ENCODE results near the gene SMTN.

Gene SMTN

DNA sequence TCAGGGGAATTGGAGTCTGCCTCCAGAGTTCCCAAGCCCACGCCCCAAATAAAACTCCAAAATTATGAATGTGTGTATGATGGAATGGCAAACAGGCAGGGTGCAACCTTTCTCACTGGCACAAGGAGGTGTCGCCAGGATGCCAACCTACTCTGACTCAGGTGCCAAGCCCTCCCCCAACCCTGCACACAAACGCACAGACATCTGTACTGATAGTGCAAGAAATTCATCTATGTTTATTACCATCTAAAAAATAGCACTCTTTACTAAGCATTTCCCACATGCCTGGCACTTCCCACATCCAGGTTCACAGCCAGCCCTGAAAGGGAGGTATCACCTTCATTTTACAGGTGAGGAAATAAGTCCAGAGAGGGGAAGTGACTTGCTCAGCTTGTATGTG is 57.9 kb downstream of the SMTN start:
- Histone ChIP-seq H3K27me3 (ENCODE audit: insufficient read depth, low read depth, severe bottlenecking) (no peaks in the 10 kb centered on the region), H3K4me3 (ENCODE audit: low read depth, low read length) (no peak overlapping the region)
- TF ChIP-seq, protein P1, sequence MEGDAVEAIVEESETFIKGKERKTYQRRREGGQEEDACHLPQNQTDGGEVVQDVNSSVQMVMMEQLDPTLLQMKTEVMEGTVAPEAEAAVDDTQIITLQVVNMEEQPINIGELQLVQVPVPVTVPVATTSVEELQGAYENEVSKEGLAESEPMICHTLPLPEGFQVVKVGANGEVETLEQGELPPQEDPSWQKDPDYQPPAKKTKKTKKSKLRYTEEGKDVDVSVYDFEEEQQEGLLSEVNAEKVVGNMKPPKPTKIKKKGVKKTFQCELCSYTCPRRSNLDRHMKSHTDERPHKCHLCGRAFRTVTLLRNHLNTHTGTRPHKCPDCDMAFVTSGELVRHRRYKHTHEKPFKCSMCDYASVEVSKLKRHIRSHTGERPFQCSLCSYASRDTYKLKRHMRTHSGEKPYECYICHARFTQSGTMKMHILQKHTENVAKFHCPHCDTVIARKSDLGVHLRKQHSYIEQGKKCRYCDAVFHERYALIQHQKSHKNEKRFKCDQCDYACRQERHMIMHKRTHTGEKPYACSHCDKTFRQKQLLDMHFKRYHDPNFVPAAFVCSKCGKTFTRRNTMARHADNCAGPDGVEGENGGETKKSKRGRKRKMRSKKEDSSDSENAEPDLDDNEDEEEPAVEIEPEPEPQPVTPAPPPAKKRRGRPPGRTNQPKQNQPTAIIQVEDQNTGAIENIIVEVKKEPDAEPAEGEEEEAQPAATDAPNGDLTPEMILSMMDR (IDR thresholded peaks at IDR 0.05; ENCODE audit: low read depth, low read length): no peak

DNA sequence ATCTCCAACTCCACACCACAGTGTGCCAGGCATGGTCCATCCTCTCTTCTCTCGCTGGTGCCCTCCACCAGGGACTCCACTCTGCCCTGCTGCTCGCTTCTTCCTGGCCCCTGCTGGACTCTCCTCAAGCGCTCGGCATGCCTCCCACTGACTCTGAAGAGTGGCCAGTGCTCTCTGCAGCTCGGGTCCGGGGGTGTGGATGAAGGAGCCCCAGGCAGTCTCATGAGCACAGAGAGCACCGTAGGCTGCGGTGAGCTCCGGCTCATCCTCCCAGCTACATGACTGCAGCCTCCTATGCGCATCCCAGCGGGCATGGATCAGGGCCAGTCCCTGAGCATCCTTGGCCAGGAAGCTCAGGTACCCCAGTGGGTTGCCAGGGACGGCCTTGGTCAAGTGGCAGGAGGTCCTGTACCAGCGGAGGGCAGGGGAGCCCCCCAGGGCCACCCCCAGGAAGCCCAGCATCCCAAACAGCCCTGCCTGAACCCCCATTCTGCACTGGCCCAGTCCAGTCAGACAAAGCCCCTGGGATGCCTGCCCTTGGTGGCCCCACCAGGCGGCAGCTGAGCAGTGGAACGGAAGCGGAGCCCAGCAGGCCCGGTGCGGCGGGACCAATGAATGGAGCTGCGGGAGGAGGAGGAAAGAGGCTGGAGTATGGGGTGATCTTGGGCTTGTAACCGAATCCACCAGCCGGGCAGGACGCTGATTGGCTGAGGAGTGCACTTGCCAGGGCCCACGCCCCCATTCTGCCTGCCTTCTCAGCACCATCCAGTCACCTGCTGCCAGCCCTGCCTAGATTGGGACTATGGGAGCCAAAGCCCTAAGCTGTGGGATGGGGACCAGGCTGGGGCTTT is 59.0 kb downstream of the SMTN start, which contains the start of gene PLA2G3:
TSS of gene PLA2G3 (minus strand) at position 643 of the 851 bp plus-strand sequence. CDS start at position 489, 154 bp downstream.
- TF ChIP-seq, protein P1 (IDR thresholded peaks at IDR 0.05; ENCODE audit: low read depth, low read length): no peak
- no peaks in the 10 kb centered on the region for H3K27me3 ChIP-seq (ENCODE audit: insufficient read depth, low read depth, severe bottlenecking)
- H3K36me3 ChIP-seq: no peaks in the 10 kb centered on the region
- no peak within 1 kb of the TSS for H3K4me3 ChIP-seq (ENCODE audit: low read depth, low read length)
- H3K9me3 ChIP-seq (ENCODE audit: severe bottlenecking): peaks cover under 1% of the 10 kb centered on the region
- no peak for DNase-seq
- no peak within 1 kb of the TSS for H3K27ac ChIP-seq

More for the DNA sequence above, 57.9 kb downstream of the SMTN start:
- Histone ChIP-seq H3K36me3 (no peaks in the 10 kb centered on the region), H3K9me3 (ENCODE audit: severe bottlenecking) (no peaks in the 10 kb centered on the region), H3K27ac (no peak overlapping the region)
- no peak for DNase-seq

DNA sequence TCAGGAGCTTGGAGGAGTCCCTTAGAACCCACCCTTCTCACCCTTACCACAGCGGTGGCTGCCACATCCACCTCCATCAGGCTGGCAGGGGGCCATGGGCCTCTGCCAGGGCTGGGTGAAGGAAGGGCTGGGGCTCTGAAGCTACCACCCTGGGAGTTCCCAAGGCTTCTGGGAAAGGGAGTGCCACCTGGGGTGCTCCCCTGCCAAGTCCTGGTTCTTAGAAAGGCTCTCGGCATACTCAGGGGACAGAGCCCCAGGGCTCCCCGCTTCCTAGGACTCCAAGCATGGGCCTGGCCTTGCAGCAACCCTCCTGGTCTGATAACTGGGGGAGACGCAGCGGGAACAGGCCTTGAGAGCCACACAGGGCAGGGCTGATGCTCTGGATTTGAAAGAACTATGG is 59.6 kb downstream of the SMTN start:
- H3K4me3 ChIP-seq (ENCODE audit: low read depth, low read length): no peak overlapping the region
- peaks cover 3% of the 10 kb centered on the region for H3K9me3 ChIP-seq (ENCODE audit: severe bottlenecking)
- no peaks in the 10 kb centered on the region for H3K36me3 ChIP-seq
- TF ChIP-seq, protein P1 (IDR thresholded peaks at IDR 0.05; ENCODE audit: low read depth, low read length): no peak
- DNase-seq: no peak
- no peaks in the 10 kb centered on the region for H3K27me3 ChIP-seq (ENCODE audit: insufficient read depth, low read depth, severe bottlenecking)
- H3K27ac ChIP-seq: no peak overlapping the region

GRCh38 chr22:31141551-31141950 is 60.4 kb downstream of the SMTN start:
- H3K4me3 ChIP-seq (ENCODE audit: low read depth, low read length): no peak overlapping the region
- H3K9me3 ChIP-seq (ENCODE audit: severe bottlenecking): peaks cover 3% of the 10 kb centered on the region

DNA sequence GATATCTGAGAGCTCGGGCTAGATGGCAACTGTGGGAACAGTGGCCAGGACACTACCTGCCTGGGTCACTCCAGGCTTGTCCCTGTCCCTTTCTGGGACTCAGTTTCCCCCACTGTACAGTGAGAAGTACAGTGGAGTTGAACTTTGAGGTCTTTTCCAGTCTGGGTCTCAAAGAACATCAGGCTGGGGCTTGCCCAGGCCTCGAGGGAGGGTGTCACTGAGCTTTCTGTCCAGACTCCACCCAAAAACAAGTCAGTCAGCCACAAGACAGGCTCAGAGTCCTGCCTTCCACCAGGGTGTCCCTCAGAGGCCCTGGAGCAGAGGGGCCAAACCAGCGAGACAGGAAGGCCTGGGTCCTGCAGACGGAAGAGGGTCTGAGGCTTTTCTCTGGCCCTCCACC is 61.2 kb downstream of the SMTN start:
- Histone ChIP-seq H3K36me3 (no peaks in the 10 kb centered on the region), H3K9me3 (ENCODE audit: severe bottlenecking) (peaks cover 3% of the 10 kb centered on the region), H3K27ac (no peak overlapping the region), H3K4me3 (ENCODE audit: low read depth, low read length) (no peak overlapping the region), H3K27me3 (ENCODE audit: insufficient read depth, low read depth, severe bottlenecking) (no peaks in the 10 kb centered on the region)
- TF ChIP-seq, protein P1 (IDR thresholded peaks at IDR 0.05; ENCODE audit: low read depth, low read length): no peak
- DNase-seq: no peak

More at GRCh38 chr22:31141551-31141950, 60.4 kb downstream of the SMTN start:
- DNase-seq: no peak
- Histone ChIP-seq H3K27me3 (ENCODE audit: insufficient read depth, low read depth, severe bottlenecking) (no peaks in the 10 kb centered on the region), H3K36me3 (no peaks in the 10 kb centered on the region), H3K27ac (no peak overlapping the region)
- TF ChIP-seq, protein P1 (IDR thresholded peaks at IDR 0.05; ENCODE audit: low read depth, low read length): no peak
